ENCODE results near the gene LTB4R2.

- no peak for TF ChIP-seq ZNF239 (tag by site-specific recombination; IDR thresholded peaks at IDR 0.05)
- TF ChIP-seq CTCF (tag by site-specific recombination; IDR thresholded peaks at IDR 0.05): no peak
- TF ChIP-seq ZNF513 (tag by site-specific recombination; IDR thresholded peaks at IDR 0.05): no peak
- TF ChIP-seq ZNF558 (tag by site-specific recombination; IDR thresholded peaks at IDR 0.05): no peak
- no peak for TF ChIP-seq YY1 (tag by site-specific recombination; IDR thresholded peaks at IDR 0.05)
- TF ChIP-seq ZNF23 (tag by site-specific recombination; IDR thresholded peaks at IDR 0.05; ENCODE audit: borderline replicate concordance): no peak
Observed at GRCh38 chr14:24266344-24267244, 43.3 kb upstream of the LTB4R2 start.
